Nephron (organoid): ENCODE data around the gene ST6GALNAC3.

Source experiments
- H3K27ac Mint-ChIP-seq, 3 experiments: 2 replicates each; pipeline ENCODE4 v1.8.0; 2020; ENCODE audit warnings: mixed read lengths in 3 of 3, mild to moderate bottlenecking in 2 of 3, moderate library complexity in 1 of 3
- H3K27me3 Mint-ChIP-seq: 2 replicates; pipeline ENCODE4 v1.8.0; 2021; ENCODE audit warnings: low read depth, mild to moderate bottlenecking, moderate library complexity, mixed read lengths
- H3K36me3 Mint-ChIP-seq: 2 replicates; pipeline ENCODE4 v1.8.0; 2020; ENCODE audit warnings: low read depth, mixed read lengths
- H3K4me1 Mint-ChIP-seq: 2 replicates; pipeline ENCODE4 v1.8.0; 2020; ENCODE audit warnings: mixed read lengths
- H3K4me3 Mint-ChIP-seq, 3 experiments: 2 replicates each; pipeline ENCODE4 v1.8.0; 2020; ENCODE audit warnings: mild to moderate bottlenecking in 3 of 3, mixed read lengths in 3 of 3, moderate library complexity in 2 of 3
- H3K9me3 Mint-ChIP-seq: 2 replicates; pipeline ENCODE4 v1.8.0; 2020; ENCODE audit warnings: mixed read lengths
- TF ChIP-seq, protein P1 (sequence below), 3 experiments: fragments of 200-600 bp; sonication (generic); IDR thresholded peaks; one replicate each; pipeline ENCODE4 v1.5.0; 2021; ENCODE audit warnings: antibody characterized with exemption in 3 of 3; ENCODE audit not compliant: unreplicated experiment in 3 of 3

Gene ST6GALNAC3

DNA sequence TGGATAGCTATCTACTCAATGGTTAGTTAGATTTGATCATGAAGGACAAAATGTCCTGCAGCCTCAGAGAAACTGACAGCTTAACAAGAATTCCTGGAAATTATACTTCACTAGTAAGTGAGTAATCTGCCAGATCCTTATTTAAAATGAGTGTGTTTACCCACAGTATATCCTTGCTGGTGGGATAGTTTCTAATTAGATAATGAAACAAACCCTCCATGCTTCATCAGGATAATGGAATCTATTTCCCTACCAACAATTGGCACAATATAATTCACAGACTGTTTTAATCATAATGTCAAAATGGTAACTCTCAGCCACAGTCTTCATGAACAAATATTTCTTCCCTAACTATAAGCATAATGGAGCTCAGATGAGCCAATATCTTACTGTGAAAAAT, 553.4 kb downstream of the ST6GALNAC3 start:
- Mint-ChIP-seq H3K4me1 (peaks cover 7% of the 10 kb centered on the region), H3K27ac (no peak overlapping the region), H3K9me3 (no peaks in the 10 kb centered on the region), H3K4me3 (no peak overlapping the region), H3K27me3 (no peaks in the 10 kb centered on the region), H3K36me3 (peaks cover 17% of the 10 kb centered on the region)
- TF ChIP-seq, protein P1, sequence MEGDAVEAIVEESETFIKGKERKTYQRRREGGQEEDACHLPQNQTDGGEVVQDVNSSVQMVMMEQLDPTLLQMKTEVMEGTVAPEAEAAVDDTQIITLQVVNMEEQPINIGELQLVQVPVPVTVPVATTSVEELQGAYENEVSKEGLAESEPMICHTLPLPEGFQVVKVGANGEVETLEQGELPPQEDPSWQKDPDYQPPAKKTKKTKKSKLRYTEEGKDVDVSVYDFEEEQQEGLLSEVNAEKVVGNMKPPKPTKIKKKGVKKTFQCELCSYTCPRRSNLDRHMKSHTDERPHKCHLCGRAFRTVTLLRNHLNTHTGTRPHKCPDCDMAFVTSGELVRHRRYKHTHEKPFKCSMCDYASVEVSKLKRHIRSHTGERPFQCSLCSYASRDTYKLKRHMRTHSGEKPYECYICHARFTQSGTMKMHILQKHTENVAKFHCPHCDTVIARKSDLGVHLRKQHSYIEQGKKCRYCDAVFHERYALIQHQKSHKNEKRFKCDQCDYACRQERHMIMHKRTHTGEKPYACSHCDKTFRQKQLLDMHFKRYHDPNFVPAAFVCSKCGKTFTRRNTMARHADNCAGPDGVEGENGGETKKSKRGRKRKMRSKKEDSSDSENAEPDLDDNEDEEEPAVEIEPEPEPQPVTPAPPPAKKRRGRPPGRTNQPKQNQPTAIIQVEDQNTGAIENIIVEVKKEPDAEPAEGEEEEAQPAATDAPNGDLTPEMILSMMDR (IDR thresholded peaks at IDR 0.05; ENCODE audit: unreplicated experiment in 3 of 3), result no peak

DNA sequence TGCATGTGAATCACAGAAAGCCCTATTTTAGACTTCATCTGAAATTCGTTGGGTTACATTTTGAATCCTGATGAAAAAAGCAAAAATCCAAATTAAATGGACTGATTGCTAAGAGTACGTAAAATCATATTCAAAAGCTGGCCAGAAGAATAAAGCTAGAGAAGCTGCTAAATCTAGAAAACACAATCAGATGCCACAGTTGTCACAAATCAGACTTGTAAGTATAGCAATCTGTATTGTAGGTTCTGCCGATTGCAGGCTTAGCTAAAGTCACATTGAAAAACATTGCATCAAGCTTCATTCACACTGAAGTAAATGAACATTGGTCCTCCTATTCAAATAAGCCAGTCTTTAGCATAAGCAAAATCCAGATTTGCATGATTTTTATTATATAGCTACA, 557.6 kb downstream of the ST6GALNAC3 start:
- TF ChIP-seq, protein P1 (IDR thresholded peaks at IDR 0.05; ENCODE audit: unreplicated experiment in 3 of 3), result no peak
- Mint-ChIP-seq H3K9me3 (no peaks in the 10 kb centered on the region), H3K4me3 (no peak overlapping the region), H3K27me3 (no peaks in the 10 kb centered on the region), H3K4me1 (no peaks in the 10 kb centered on the region), H3K36me3 (peaks cover 26% of the 10 kb centered on the region), H3K27ac (no peak overlapping the region)

DNA sequence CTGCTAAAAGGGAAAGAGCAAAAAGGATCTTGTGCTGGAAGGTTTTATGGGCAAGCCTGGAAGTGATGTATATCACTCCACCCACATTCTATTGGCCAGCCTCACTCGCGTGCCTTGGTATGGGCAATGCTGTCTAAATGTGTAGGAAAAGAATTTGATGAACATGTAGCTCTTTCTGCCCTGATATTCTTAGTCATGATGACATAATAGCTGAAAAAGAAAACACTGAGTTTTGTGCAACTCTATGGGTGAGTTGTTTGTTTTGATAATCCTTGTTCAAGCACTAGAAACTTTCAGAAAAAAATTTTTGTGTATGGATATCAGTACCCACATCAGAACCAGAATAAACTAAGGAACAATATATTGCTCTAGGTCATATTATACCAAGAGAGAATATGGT, 561.2 kb downstream of the ST6GALNAC3 start:
- Mint-ChIP-seq H3K36me3 (peaks cover 12% of the 10 kb centered on the region), H3K27ac (no peak overlapping the region), H3K4me3 (no peak overlapping the region), H3K9me3 (no peaks in the 10 kb centered on the region), H3K4me1 (no peaks in the 10 kb centered on the region), H3K27me3 (no peaks in the 10 kb centered on the region)
- TF ChIP-seq, protein P1 (IDR thresholded peaks at IDR 0.05; ENCODE audit: unreplicated experiment in 3 of 3), result no peak

GRCh38 chr1:76639181-76639580, 564.6 kb downstream of the ST6GALNAC3 start:
- Mint-ChIP-seq H3K27me3 (no peaks in the 10 kb centered on the region), H3K4me3 (no peak overlapping the region), H3K4me1 (no peaks in the 10 kb centered on the region), H3K9me3 (no peaks in the 10 kb centered on the region), H3K36me3 (peaks cover 12% of the 10 kb centered on the region), H3K27ac (no peak overlapping the region)
- TF ChIP-seq, protein P1 (IDR thresholded peaks at IDR 0.05; ENCODE audit: unreplicated experiment in 3 of 3), result no peak

GRCh38 chr1:76640092-76640491, 565.5 kb downstream of the ST6GALNAC3 start:
- H3K9me3 Mint-ChIP-seq, result no peaks in the 10 kb centered on the region
- peaks cover 6% of the 10 kb centered on the region for H3K36me3 Mint-ChIP-seq
- H3K27me3 Mint-ChIP-seq, result no peaks in the 10 kb centered on the region
- TF ChIP-seq, protein P1 (IDR thresholded peaks at IDR 0.05; ENCODE audit: unreplicated experiment in 3 of 3), result no peak
- no peak overlapping the region for H3K4me3 Mint-ChIP-seq
- no peaks in the 10 kb centered on the region for H3K4me1 Mint-ChIP-seq
- no peak overlapping the region for H3K27ac Mint-ChIP-seq

GRCh38 chr1:76640723-76641122, 566.2 kb downstream of the ST6GALNAC3 start:
- no peaks in the 10 kb centered on the region for H3K9me3 Mint-ChIP-seq
- H3K36me3 Mint-ChIP-seq, result peaks cover 4% of the 10 kb centered on the region
- H3K4me1 Mint-ChIP-seq, result no peaks in the 10 kb centered on the region
- TF ChIP-seq, protein P1 (IDR thresholded peaks at IDR 0.05; ENCODE audit: unreplicated experiment in 3 of 3), result no peak
- H3K4me3 Mint-ChIP-seq, result no peak overlapping the region
- no peak overlapping the region for H3K27ac Mint-ChIP-seq
- H3K27me3 Mint-ChIP-seq, result no peaks in the 10 kb centered on the region
